Measurements from ENCODE around the gene DHTKD1.
"Not testable (repeated sequence)": the region's sequence is repeated elsewhere in the genome, so short reads cannot be mapped to it uniquely, and the experiment has no call there.

Gene DHTKD1

DNA sequence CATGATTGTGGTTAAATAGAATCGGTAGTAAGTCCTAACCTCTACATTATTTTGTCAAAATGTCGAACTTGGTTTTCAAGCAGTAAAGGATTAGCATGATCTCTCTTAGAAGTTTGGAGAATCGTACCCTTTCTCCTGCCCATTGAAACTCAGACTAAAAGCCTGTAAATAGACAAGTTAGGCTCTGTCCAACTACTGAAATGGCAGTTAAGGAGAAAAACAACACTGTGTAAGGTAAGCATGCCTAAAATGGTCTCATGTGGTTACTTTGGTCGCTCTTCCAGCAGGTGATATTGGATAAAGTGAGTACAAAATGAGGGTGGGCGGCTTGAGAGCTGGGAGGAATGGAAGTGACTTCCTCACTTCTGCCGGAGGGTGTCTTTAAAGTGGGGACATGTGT, 85.8 kb downstream of the DHTKD1 start:
- no peak for DNase-seq

DNA sequence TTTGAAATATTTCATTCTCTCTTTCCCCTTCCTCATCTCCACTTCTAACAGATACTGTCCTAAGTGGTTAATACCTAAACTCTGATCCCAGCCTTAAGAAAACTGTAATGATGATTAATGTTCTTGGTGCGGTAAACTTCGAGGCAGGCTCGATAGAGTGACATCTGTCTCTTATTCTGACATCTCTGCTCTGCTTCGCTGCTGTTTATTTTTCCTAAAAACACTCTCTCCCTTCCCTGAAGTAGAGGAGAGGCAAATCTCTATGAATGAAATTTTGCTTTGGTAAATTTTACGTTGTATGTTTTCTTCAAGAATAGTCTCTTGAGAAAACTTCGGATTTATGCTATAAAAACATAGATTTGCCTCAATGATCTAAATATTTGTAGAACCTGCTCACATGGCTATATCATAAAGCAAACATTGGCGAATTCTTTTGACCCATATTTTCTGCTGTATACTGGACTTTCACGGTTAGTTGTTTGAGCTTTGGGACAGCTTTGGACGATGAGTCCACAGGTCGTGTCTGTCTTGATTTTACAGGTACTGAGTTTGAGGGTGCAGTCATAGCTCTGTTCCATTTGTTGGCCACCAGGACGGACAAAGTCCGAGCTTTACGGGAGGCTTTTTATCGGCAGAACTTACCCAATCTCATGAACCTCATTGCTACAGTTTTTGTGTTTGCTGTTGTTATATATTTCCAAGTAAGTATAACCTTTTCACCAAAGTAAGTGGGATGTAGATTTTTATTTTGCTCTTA, 87.8 kb downstream of the DHTKD1 start:
- no peak for DNase-seq

DNA sequence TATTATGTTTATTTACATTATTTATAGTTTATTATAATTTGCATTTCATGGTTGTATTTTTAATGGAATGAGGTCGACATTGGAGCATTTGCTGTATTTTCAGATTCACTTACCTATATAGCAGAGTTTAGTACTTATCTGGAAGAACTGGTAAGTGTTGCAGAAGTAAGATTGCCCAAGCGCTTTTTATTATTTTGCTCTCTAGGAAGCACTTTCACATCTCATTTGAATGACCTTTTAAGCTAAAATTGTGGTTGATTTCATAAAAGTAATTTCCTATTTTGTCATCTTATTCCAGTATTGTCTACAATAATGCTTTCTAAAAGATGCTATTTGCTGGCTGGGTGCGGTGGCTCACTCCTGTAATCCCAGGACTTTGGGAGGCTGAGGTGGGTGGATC, 89.4 kb downstream of the DHTKD1 start:
- DNase-seq: no peak

DNA sequence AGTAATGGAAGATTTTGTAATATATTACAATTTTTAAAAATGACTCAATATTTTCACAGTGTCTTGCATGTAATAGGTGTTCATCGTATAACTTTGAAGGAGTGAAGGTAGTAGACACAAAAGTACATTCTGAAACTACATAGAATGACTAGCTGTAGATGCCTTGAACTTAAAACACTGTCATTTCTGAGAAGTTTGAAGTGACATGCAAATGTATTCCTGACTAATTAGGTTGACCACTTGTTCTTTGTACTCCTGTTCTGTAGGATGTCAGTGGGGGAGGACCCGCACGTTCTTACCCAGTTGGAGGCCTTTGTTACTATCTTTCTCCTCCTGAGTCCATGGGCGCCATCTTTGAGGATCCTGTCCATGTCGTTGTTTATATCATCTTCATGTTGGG, 91.9 kb downstream of the DHTKD1 start:
- no peak for DNase-seq

DNA sequence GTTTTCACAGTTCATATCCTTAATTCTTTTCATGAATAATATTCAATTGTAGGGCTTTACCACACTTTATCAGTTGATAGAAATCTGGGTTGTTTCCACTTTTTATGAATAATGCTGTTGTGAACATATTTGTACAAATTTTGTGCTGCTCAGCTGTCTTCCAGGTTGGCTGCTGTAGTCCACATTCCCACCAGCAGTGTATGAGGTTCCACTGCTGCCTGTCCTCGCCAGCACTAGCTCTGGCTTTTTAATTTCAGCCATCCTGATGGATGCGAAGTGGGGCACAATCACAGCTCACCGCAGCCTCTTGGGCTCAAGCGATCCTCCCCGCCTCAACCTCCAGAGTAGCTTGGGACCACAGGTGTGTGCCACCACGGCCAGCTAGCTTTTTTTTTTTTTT, 94.2 kb downstream of the DHTKD1 start:
- no peak for DNase-seq

DNA sequence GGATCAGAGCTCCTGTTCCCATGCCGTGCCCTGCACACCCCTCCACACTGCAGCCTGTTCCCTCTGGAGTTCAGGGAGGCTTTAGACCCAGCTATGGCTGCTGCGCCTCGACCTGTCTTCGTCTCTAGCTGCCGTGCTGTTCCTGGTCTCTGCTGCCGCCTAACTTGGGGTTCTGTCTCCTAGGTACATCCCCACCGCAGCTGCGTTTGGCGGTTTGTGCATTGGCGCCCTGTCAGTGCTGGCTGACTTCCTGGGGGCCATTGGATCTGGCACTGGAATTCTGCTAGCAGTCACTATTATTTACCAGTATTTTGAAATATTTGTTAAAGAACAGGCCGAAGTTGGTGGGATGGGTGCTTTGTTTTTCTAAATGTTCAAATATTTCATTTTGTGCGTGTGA, 95.3 kb downstream of the DHTKD1 start:
- no peak for DNase-seq

DNA sequence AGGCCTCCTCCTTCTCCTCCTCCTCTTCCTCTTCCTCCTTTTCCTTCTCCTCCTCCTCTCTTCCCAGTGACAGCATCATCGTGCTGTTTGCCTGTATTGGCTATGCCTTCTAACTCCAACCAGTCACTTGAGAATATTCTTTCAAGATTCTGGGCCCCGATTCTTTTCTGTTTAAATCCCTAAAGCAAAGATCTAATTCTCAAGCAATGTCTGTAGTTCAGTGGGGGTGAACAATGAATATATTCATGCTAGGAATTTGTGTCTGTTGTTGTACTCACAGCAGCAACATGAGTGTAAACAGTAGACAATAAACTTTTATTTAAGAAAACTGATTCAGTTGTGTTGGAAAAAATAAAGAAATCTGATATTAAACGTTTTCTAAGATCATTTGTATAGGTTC, 96.3 kb downstream of the DHTKD1 start:
- DNase-seq: no peak

DNA sequence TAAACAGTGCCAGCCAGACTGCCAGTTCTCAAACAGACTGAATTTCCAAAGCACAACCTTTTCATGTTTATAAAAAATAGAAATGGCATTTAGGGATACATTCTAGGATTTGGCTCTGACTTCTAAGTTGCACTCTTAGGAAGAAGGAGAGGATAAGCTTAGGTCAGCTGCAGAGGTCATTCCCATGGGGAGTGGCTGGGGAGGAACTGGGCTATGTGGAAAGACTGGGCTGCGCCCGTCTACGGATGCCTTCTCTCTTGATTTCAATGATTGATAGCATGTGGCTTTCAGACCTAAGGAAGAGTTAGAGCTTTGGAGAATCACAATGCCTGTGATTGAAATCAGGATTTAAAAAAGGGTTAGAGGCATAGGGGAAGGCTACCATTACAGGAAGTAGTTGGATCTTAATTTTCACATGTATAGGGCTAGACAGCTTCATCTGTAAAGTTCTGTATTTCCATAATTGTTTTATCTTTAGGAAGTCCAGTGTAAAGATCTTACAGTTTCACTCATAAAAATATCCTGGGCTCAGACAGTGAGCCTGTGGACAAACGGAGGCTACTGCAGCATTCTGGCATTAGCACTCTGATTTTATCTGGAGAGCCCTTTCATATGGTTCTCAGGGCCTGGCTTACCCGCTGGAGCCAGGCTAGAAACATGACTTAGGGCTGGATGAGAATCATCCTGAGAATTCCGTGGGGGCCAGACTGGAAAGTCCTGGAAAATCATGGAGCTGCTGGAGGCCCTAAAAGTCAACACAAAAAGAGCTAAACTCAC, 97.4 kb downstream of the DHTKD1 start:
- DNase-seq: no peak

DNA sequence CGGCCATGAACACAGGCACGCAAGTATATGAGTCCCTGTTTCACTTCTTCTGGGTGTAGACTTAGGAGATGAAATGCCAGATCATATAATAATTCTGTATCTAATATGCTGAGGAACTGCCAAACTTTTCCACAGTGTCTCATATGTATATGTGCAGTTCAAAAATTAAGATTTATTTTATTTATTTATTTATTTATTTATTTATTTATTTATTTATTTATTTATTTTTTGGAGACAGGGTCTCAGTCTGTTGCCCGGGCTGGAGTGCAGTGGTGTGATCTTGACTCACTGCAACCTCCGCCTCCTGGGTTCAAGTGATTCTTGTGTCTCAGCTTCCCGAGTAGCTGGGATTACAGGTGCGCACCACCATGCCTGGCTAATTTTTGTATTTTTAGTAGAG, 102.8 kb downstream of the DHTKD1 start:
- not testable (repeated sequence) for DNase-seq

Data from activated gamma-delta T cell treated with Interleukin-2 at 50 U/mL for 16 hours (primary cell).